Tibial artery (tissue), 4 donors: ENCODE data around the gene HEPH.
"Not testable (repeated sequence)": the region's sequence is repeated elsewhere in the genome, so short reads cannot be mapped to it uniquely, and the experiment has no call there.

ENCODE experiments used
- DNase-seq, 2 donors: peaks; one replicate each; pipeline ENCODE4 v3.0.0-alpha.2; 2019
- H3K27ac ChIP-seq, 2 donors: fragments of 200-600 bp; sonication (generic) in 1 of 2; 1 replicate in 1 of 2; 2 replicates in 1 of 2; pipeline ENCODE4 v1.5.1; 2018 to 2019; ENCODE audit warnings: mild to moderate bottlenecking in 1 of 2
- H3K27me3 ChIP-seq, 2 donors: fragments of 200-600 bp; sonication (generic) in 1 of 2; one replicate each; pipeline versions ENCODE4 v1.5.1 to v1.6.0; 2016 to 2019
- H3K36me3 ChIP-seq, 3 donors: fragments of 200-600 bp; sonication (generic) in 2 of 3; one replicate each; pipeline ENCODE4 v1.5.1; 2016 to 2019; ENCODE audit warnings: mild to moderate bottlenecking in 2 of 3
- H3K4me1 ChIP-seq, 4 donors: fragments of 200-600 bp; sonication (generic) in 2 of 4; 1 replicate in 3 of 4; 2 replicates in 1 of 4; pipeline ENCODE4 v1.5.1; 2016 to 2019
- H3K4me3 ChIP-seq, 2 donors: fragments of 200-600 bp; sonication (generic) in 1 of 2; 1 replicate in 1 of 2; 2 replicates in 1 of 2; pipeline ENCODE4 v1.5.1; 2018 to 2019; ENCODE audit warnings: mild to moderate bottlenecking in 2 of 2
- H3K9me3 ChIP-seq, 3 donors: fragments of 200-600 bp; sonication (generic) in 1 of 3; one replicate each; pipeline ENCODE4 v1.5.1; 2016 to 2019
- intact Hi-C: fragments of 100-400 bp; cut with DNase I; formaldehyde crosslinking; loops from one replicate; pipeline ENCODE4 v1.15.0; 2023; ENCODE audit warnings: low total_unique reads
- TF ChIP-seq, protein P1 (sequence below), 2 experiments: fragments of 200-600 bp in 1 of 2; fragments of 450-650 bp in 1 of 2; IDR thresholded peaks; one replicate each; pipeline ENCODE4 v1.5.1; 2017 to 2019; ENCODE audit warnings: antibody characterized with exemption in 2 of 2, mild to moderate bottlenecking in 1 of 2, moderate library complexity in 1 of 2

The HEPH gene, protein sequence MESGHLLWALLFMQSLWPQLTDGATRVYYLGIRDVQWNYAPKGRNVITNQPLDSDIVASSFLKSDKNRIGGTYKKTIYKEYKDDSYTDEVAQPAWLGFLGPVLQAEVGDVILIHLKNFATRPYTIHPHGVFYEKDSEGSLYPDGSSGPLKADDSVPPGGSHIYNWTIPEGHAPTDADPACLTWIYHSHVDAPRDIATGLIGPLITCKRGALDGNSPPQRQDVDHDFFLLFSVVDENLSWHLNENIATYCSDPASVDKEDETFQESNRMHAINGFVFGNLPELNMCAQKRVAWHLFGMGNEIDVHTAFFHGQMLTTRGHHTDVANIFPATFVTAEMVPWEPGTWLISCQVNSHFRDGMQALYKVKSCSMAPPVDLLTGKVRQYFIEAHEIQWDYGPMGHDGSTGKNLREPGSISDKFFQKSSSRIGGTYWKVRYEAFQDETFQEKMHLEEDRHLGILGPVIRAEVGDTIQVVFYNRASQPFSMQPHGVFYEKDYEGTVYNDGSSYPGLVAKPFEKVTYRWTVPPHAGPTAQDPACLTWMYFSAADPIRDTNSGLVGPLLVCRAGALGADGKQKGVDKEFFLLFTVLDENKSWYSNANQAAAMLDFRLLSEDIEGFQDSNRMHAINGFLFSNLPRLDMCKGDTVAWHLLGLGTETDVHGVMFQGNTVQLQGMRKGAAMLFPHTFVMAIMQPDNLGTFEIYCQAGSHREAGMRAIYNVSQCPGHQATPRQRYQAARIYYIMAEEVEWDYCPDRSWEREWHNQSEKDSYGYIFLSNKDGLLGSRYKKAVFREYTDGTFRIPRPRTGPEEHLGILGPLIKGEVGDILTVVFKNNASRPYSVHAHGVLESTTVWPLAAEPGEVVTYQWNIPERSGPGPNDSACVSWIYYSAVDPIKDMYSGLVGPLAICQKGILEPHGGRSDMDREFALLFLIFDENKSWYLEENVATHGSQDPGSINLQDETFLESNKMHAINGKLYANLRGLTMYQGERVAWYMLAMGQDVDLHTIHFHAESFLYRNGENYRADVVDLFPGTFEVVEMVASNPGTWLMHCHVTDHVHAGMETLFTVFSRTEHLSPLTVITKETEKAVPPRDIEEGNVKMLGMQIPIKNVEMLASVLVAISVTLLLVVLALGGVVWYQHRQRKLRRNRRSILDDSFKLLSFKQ

DNA sequence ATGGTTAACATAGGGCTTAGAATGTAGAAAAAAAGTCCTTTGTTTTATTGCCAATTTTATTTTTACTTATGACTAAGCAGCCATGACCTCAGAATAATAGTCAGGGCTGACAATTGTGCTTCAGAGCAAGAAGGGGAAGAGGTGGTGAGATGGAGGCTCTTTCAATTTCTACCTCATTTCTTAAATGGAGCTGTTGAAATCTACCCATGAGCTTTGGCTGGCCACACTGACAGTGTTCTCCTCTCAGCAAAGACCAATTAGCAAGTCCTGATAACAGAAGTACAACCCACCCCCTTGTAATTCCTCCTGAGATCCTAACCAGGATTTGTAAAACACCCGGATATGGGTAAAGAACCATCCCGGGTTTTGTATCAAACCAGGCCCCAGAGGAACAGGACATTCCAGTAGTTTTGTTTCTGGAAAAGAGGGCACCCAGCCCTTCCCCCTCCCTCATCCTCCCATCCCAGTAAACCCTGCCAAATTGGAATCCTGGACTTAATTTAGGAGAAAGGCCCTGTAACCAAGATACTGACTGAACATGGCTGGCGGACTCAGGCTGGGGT lies at the start of gene HEPH:
HEPH (plus strand) TSS at position 399 of the 563 bp plus-strand sequence. CDS start 6,324 bp downstream, outside the sequence.
- intact Hi-C loops = no loop called here
- H3K27ac ChIP-seq = peak within 1 kb of the TSS in 1 of 2 donors; percentile 66

DNA sequence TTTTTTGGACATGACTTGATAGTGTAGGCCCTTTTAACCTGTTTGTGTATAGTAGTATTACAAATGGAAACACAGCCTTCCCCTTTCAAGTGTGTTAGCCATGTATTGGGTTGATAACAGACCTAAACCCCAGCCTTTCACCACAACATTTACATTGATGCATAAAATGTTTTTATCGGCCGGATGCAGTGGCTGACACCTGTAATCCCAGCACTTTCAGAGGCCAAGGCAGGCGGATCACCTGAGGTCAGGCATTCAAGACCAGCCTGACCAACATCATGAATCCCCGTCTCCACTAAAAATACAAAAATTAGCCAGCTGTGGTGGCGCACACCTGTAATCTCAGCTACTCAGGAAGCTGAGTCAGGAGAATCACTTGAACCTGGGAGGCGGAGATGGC lies 45.3 kb upstream of the HEPH start:
- not testable (repeated sequence) for DNase-seq, H3K27me3 ChIP-seq, H3K4me3 ChIP-seq, H3K9me3 ChIP-seq, H3K27ac ChIP-seq, H3K36me3 ChIP-seq, H3K4me1 ChIP-seq
- intact Hi-C loops = loop anchor here (10.0 kb wide), 1 partner anchor 1044 kb away; no protein-coding TSS in a partner anchor

More for the DNA sequence above, at the start of gene HEPH:
- TF ChIP-seq, protein P1, sequence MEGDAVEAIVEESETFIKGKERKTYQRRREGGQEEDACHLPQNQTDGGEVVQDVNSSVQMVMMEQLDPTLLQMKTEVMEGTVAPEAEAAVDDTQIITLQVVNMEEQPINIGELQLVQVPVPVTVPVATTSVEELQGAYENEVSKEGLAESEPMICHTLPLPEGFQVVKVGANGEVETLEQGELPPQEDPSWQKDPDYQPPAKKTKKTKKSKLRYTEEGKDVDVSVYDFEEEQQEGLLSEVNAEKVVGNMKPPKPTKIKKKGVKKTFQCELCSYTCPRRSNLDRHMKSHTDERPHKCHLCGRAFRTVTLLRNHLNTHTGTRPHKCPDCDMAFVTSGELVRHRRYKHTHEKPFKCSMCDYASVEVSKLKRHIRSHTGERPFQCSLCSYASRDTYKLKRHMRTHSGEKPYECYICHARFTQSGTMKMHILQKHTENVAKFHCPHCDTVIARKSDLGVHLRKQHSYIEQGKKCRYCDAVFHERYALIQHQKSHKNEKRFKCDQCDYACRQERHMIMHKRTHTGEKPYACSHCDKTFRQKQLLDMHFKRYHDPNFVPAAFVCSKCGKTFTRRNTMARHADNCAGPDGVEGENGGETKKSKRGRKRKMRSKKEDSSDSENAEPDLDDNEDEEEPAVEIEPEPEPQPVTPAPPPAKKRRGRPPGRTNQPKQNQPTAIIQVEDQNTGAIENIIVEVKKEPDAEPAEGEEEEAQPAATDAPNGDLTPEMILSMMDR (IDR thresholded peaks at IDR 0.05) = no peak
- Histone ChIP-seq H3K9me3 (no peaks in the 10 kb centered on the region), H3K36me3 (no peaks in the 10 kb centered on the region), H3K4me1 (peaks cover 0 to 7% (median 2%) of the 10 kb centered on the region in 4 donors), H3K27me3 (no peaks in the 10 kb centered on the region), H3K4me3 (peak within 1 kb of the TSS; percentile 52 to 53)
- no peak for DNase-seq

DNA sequence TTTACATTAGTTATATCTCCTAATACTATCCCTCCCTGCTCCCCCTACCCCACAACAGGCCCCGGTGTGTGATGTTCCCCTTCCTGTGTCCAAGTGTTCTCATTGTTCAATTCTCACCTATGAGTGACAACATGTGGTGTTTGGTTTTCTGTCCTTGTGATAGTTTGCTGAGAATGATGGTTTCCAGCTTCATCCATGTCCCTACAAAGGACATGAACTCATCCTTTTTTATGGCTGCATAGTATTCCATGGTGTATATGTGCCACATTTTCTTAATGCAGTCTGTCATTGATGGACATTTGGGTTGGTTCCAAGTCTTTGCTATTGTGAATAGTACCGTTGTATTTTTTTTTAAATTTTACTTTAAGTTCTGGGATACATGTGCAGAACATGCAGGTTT lies 42.7 kb upstream of the HEPH start:
- intact Hi-C loops, H3K27me3 ChIP-seq, H3K4me3 ChIP-seq, H3K27ac ChIP-seq, H3K36me3 ChIP-seq, H3K9me3 ChIP-seq, H3K4me1 ChIP-seq, DNase-seq: not testable (repeated sequence)

DNA sequence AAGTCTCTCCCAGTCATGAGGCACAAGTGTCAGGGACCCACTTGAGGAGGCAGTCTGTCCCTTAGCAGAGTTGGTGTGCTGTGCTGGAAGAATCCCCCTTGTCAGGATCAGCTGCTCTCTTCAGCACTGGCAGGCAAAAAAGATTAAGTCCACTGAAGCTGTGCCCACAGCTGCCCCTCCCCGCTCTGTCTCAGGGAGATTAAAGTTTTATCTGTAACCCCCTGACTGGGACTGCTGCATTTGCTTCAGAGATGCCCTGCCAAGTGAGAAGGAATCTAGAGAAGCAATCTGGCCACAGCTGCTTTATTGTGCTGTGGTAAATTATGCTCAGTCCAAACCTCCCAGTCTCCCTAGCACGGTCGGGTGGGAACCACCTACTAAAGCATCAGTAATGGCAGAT lies 37.4 kb upstream of the HEPH start:
- Histone ChIP-seq H3K36me3 (no peaks in the 10 kb centered on the region), H3K27me3 (no peaks in the 10 kb centered on the region), H3K4me1 (no peaks in the 10 kb centered on the region), H3K27ac (no peak overlapping the region), H3K9me3 (peaks cover 0 to 5% (median 0%) of the 10 kb centered on the region in 3 donors), H3K4me3 (no peak overlapping the region)
- intact Hi-C loops = no loop called here
- no peak for DNase-seq
- TF ChIP-seq, protein P1 (IDR thresholded peaks at IDR 0.05) = no peak

DNA sequence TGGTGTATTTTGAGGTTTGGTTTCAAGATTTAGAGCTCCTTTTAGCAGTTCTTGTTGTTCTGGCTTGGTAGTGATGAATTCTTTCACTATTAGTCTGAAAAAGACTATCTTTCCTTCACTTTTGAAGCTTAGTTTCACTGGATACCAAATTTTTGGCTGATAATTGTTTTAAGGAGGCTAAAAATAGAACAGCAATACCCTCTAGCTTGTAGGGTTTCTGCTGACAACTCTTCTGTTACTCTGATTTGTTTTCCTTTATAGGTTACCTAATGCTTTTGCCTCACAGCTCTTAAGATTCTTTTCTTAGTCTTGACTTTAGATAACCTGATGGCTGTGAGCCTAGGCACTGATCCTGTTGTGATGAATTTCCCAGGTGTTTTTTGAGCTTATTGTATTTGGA lies 33.6 kb upstream of the HEPH start:
- peaks cover 0 to 3% (median 0%) of the 10 kb centered on the region in 3 donors for H3K9me3 ChIP-seq
- intact Hi-C loops = no loop called here
- H3K4me1 ChIP-seq = no peaks in the 10 kb centered on the region
- no peaks in the 10 kb centered on the region for H3K27me3 ChIP-seq
- no peaks in the 10 kb centered on the region for H3K36me3 ChIP-seq
- no peak overlapping the region for H3K4me3 ChIP-seq
- no peak overlapping the region for H3K27ac ChIP-seq
- TF ChIP-seq, protein P1 (IDR thresholded peaks at IDR 0.05) = no peak
- no peak for DNase-seq

DNA sequence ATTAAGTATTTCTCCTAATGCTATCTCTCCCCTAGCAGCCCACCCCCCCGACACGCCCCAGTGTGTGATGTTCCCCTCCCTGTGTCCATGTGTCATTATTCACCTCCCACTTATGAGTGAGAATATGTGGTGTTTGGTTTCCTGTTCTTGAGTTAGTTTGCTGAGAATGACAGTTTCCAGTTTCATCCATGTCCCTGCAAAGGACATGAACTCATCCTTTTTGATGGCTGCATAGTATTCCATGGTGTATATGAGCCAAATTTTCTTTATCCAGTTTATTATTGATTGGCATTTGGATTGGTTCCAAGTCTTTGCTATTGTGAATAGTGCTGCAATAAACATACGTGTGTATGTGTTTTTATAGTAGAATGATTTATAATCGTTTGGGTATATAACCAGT lies 28.8 kb upstream of the HEPH start:
- H3K36me3 ChIP-seq, H3K4me3 ChIP-seq, H3K27me3 ChIP-seq, intact Hi-C loops, H3K4me1 ChIP-seq, DNase-seq, H3K27ac ChIP-seq, H3K9me3 ChIP-seq: not testable (repeated sequence)
